Prostate gland (tissue), 2 donors: ENCODE measurements around the gene SPINK14. TPM values are rescaled to one million over a fixed set of nuclear protein-coding genes. Genes with fewer than 3 reads are reported as not detected.

Source experiments
- DNase-seq: peaks from one replicate; pipeline ENCODE4 v3.0.0-alpha.2; 2019; ENCODE audit warnings: low spot score
- H3K27ac ChIP-seq, 2 donors: fragments of 200-600 bp; sonication (generic); 2 replicates each; pipeline ENCODE4 v1.5.1; 2017 to 2019
- H3K27me3 ChIP-seq: fragments of 200-600 bp; sonication (generic); replicated peaks from 2 replicates; pipeline ENCODE4 v1.5.1; 2019; ENCODE audit not compliant: insufficient read depth
- H3K36me3 ChIP-seq, 2 donors: fragments of 200-600 bp; sonication (generic); 1 replicate in 1 of 2; 2 replicates in 1 of 2; pipeline versions ENCODE4 v1.5.1 to v1.8.1; 2017 to 2019
- H3K4me1 ChIP-seq: fragments of 200-600 bp; sonication (generic); replicated peaks from 2 replicates; pipeline ENCODE4 v1.5.1; 2019
- H3K4me3 ChIP-seq, 2 donors: fragments of 200-600 bp; sonication (generic); 2 replicates each; pipeline ENCODE4 v1.5.1; 2017 to 2019
- H3K9me3 ChIP-seq: fragments of 200-600 bp; sonication (generic); 2 replicates; pipeline ENCODE4 v1.5.1; 2017
- CTCF ChIP-seq, 4 experiments: fragments of 200-600 bp in 2 of 4; fragments of 450-650 bp in 2 of 4; sonication (generic) in 2 of 4; IDR thresholded peaks; 1 replicate in 3 of 4; 2 replicates in 1 of 4; pipeline ENCODE4 v1.5.1; 2016 to 2019; ENCODE audit warnings: antibody characterized with exemption in 4 of 4, mild to moderate bottlenecking in 2 of 4, moderate library complexity in 2 of 4
- POLR2A ChIP-seq: fragments of 450-650 bp; IDR thresholded peaks from one replicate; pipeline ENCODE4 v1.6.1; 2016; ENCODE audit warnings: antibody characterized with exemption, mild to moderate bottlenecking
- POLR2AphosphoS5 ChIP-seq: sonication (generic); formaldehyde crosslinking; IDR thresholded peaks from one replicate; pipeline ENCODE4 v1.6.1; 2017; ENCODE audit warnings: antibody characterized with exemption
- WGBS: methylation state at CpG from one replicate; pipeline ENCODE4 v1.1.5; 2018; 5-methylcytosine and 5-hydroxymethylcytosine counted together
- intact Hi-C: fragments of 100-400 bp; cut with DNase I; formaldehyde crosslinking; loops from one replicate; pipeline ENCODE4 v1.14.2; 2022
- small RNA-seq, 2 donors: library from RNA; depleted of rRNA; stranded (forward); fragments of <200 nt; gene quantifications; one replicate each; pipeline ENCODE3, GENCODE V24; 2016
- total RNA-seq, 2 donors: library from RNA; depleted of rRNA; stranded (reverse); fragments of >200 nt; gene quantifications; one replicate each; pipeline ENCODE4 v1.1.0, GENCODE V29; 2016

SPINK14 gene
- total RNA-seq, 2 donors from 2014 or later = not detected

DNA sequence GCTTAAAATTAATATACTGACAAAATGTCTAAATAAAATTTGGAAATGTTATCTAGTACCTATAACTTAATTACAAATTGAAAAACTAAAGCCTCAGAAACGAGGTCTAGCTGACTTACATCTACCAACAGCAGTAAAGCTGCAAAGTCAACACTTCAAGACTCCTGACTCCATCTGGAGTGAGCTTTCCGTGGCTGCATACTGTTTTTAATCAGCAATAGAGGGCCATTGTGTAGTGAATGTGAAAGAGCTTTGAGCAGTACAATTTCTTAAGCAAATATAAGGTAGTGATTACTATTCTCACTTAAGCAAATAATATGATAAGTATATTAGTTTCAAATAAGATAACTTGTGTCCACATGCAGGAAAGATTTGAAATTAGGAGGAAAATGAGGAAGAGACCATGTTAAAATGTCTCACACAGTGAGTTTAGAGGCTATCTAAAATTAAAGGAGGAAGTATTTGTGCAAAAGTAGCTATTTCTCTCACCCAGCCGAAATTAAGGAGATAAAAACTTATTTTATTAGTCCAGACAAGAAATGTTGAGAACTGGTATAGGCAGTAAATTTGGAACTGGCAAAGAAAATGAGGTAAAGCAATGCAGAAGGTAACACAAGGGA lies 40.9 kb downstream of the SPINK14 start:
- 34% methylated on average over 3 of the region's 3 CpGs for WGBS
- intact Hi-C loops = no loop called here
- H3K27ac ChIP-seq = no peak overlapping the region
- no peaks in the 10 kb centered on the region for H3K9me3 ChIP-seq
- no peaks in the 10 kb centered on the region for H3K27me3 ChIP-seq
- H3K4me3 ChIP-seq = no peak overlapping the region
- TF ChIP-seq CTCF (IDR thresholded peaks at IDR 0.05) (no peak), POLR2AphosphoS5 (no peak), POLR2A (no peak)
- no peaks in the 10 kb centered on the region for H3K4me1 ChIP-seq
- H3K36me3 ChIP-seq = no peaks in the 10 kb centered on the region
- DNase-seq = no peak

DNA sequence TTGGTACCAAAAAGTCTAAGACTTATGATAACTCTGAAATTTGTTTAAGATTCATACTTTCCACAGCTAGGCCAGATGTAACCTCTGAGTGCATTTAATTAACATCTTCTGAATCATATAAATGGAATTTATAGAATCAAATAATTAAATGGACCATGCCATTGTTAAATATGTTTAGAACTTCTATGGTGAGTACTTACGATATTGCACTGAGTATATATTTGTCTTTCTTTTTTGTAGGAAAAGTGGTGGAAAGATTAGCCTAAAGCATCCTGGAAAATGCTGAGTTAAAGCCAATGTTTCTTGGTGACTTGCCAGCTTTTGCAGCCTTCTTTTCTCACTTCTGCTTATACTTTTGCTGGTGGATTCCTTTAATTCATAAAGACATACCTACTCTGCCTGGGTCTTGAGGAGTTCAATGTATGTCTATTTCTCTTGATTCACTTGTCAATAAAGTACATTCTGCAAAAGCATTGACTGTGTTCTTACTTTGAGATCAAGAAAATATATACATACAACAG lies 46.4 kb downstream of the SPINK14 start:
- 75% methylated on average over 1 of the region's 1 CpG for WGBS
- Histone ChIP-seq H3K27ac (no peak overlapping the region), H3K27me3 (no peaks in the 10 kb centered on the region), H3K9me3 (no peaks in the 10 kb centered on the region), H3K4me1 (no peaks in the 10 kb centered on the region), H3K4me3 (no peak overlapping the region), H3K36me3 (no peaks in the 10 kb centered on the region)
- intact Hi-C loops = no loop called here
- no peak for DNase-seq
- no peak for TF ChIP-seq POLR2AphosphoS5
- no peak for TF ChIP-seq CTCF (IDR thresholded peaks at IDR 0.05)

DNA sequence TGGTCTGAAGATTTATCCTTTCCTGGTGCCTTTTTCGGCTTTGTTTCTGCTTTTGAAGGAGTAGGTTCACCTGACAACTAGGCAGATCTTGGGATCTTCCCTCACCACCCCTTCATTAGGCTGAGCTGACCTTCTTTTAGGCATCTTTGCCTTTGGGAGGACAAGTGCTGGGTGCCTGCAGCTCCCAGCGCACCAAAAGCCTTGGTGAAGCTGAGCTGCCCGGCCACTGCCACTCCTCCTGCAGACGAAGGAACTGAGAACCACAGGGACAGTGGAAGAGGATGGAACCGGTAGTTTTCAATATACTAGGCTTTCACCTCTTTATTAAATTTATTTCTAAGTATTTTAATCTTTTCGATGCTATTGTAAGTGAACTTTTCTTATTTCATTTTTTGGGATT lies 53.2 kb downstream of the SPINK14 start:
- no peaks in the 10 kb centered on the region for H3K9me3 ChIP-seq
- WGBS = 90% methylated on average over 6 of the region's 6 CpGs
- no peak overlapping the region for H3K4me3 ChIP-seq
- H3K36me3 ChIP-seq = no peaks in the 10 kb centered on the region
- intact Hi-C loops = no loop called here
- TF ChIP-seq CTCF (IDR thresholded peaks at IDR 0.05) (no peak), POLR2A (no peak), POLR2AphosphoS5 (no peak)
- no peak overlapping the region for H3K27ac ChIP-seq
- H3K4me1 ChIP-seq = no peaks in the 10 kb centered on the region
- DNase-seq = no peak
- H3K27me3 ChIP-seq = no peaks in the 10 kb centered on the region

DNA sequence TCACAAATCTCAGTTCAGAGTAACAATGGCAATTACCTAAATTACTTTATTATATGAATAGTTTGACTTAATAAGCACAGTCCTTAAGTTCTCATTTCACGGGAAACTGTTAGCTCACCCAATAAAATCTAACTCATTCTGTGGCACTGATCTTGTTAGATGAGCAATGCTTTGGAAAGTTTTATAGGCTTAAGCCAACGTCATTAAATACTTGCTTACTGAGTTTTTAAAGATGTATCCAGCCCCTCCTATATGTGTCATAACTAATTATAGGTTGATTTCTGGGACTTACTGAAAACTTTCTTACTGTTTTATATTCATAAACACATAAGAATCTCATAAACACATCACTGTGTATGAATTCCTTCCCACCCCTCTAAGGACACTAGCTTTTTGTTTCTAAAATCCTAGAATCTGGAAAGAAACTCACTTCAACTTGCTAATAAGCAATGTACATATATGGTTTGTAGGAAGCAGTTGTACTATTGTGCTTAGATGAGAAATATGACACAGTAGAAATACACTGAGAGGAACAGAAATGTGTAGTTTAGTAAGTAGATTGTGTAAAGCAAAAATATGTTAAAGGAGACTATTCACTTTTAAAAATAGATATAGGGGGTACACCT lies 55.9 kb downstream of the SPINK14 start:
- no peak for TF ChIP-seq POLR2AphosphoS5
- no peak for TF ChIP-seq POLR2A
- TF ChIP-seq CTCF (IDR thresholded peaks at IDR 0.05) = no peak
- 9% methylated on average over 2 of the region's 2 CpGs for WGBS

More for the DNA sequence above, 55.9 kb downstream of the SPINK14 start:
- Histone ChIP-seq H3K36me3 (no peaks in the 10 kb centered on the region), H3K4me1 (no peaks in the 10 kb centered on the region), H3K9me3 (no peaks in the 10 kb centered on the region), H3K4me3 (no peak overlapping the region), H3K27ac (no peak overlapping the region), H3K27me3 (no peaks in the 10 kb centered on the region)
- intact Hi-C loops = no loop called here
- DNase-seq = no peak

Small RNAs within 50 kb of the gene (small RNA-seq; reads per million reads assigned to genes)
- gene HMGN1P16 = 0 reads per million in 2 donors

Other genes with a start within 250 kb of the SPINK14 start
- gene SPINK5, start 104.6 kb upstream of the SPINK14 start, total RNA-seq = 1 to 10 TPM; 2.6 to 3.7 TPM
- gene SPINK6, start 34.5 kb downstream of the SPINK14 start, total RNA-seq = not detected
- gene MARCOL, start 70.0 kb downstream of the SPINK14 start, total RNA-seq = not detected
- gene SPINK13, start 100.2 kb downstream of the SPINK14 start, total RNA-seq = not detected
- not detected for gene SPINK7, start 143.9 kb downstream of the SPINK14 start, total RNA-seq
- not detected for gene SPINK9, start 167.0 kb downstream of the SPINK14 start, total RNA-seq
- gene FBXO38, start 215.4 kb downstream of the SPINK14 start, total RNA-seq = 10 to 100 TPM; 47.1 to 53.2 TPM